ENCODE data around the gene YJEFN3. TPM values are rescaled to one million over a fixed set of nuclear protein-coding genes. Genes with fewer than 3 reads are reported as not detected.

YJEFN3 gene
- polyA plus RNA-seq, 1 experiment, result 1.2 TPM

DNA sequence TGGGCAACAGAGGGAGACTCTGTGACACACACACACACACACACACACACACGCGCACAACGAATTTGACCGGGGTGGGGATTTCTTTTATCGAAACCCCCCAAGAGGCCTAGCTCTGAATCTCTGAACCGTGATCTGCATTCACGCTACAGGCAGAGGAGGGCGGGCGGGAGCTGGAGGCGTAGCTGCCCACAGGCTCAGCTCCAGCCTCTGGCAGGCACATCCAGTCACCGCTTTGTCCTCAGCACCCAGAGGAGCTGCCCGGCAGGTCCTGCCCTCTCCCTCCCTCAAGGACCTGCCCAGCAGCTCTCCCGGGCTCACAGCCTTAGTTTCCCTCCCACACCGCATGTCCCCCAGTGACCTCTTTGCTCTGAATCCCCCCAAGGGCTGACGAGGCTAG is 29.3 kb downstream of the YJEFN3 start:
- Histone ChIP-seq H3K27ac (ENCODE audit: low read depth, low read length) (no peak overlapping the region), H3K4me3 (ENCODE audit: low read depth, low read length) (no peak overlapping the region), H3K27me3 (ENCODE audit: control insufficient read depth, insufficient read depth, low read length) (no peaks in the 10 kb centered on the region), H3K9me3 (ENCODE audit: control insufficient read depth, insufficient read depth, low read length) (no peaks in the 10 kb centered on the region)
- ChIA-PET CTCF (no interaction called here), POLR2A (no interaction called here)
- DNase-seq (ENCODE audit: low read depth, low spot score), result no peak
- TF ChIP-seq, protein P1, sequence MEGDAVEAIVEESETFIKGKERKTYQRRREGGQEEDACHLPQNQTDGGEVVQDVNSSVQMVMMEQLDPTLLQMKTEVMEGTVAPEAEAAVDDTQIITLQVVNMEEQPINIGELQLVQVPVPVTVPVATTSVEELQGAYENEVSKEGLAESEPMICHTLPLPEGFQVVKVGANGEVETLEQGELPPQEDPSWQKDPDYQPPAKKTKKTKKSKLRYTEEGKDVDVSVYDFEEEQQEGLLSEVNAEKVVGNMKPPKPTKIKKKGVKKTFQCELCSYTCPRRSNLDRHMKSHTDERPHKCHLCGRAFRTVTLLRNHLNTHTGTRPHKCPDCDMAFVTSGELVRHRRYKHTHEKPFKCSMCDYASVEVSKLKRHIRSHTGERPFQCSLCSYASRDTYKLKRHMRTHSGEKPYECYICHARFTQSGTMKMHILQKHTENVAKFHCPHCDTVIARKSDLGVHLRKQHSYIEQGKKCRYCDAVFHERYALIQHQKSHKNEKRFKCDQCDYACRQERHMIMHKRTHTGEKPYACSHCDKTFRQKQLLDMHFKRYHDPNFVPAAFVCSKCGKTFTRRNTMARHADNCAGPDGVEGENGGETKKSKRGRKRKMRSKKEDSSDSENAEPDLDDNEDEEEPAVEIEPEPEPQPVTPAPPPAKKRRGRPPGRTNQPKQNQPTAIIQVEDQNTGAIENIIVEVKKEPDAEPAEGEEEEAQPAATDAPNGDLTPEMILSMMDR (IDR thresholded peaks at IDR 0.05; ENCODE audit: low read depth, low read length), result no peak

DNA sequence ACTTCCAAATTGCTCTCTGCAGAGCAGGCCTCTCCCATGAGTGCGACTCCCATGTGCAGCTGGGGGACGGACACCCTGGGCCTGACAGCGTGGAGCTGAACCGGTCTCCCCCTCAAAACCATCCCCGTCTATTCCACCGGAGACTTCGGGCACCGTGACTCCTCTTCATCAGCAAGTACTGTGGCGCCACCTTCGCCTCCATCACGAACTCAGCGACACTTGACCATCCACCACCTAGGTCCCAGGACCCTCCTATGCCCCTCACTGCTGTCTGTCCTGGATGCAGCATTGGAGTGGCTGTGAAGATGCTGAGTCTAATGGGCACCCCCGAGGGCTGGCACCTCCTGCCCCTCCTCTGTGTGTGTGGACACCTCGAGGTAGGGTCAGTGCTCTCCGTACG is 29.9 kb downstream of the YJEFN3 start:
- DNase-seq (ENCODE audit: low read depth, low spot score), result no peak
- TF ChIP-seq, protein P1 (IDR thresholded peaks at IDR 0.05; ENCODE audit: low read depth, low read length), result no peak
- ChIA-PET POLR2A (no interaction called here), CTCF (no interaction called here)
- Histone ChIP-seq H3K27me3 (ENCODE audit: control insufficient read depth, insufficient read depth, low read length) (no peaks in the 10 kb centered on the region), H3K9me3 (ENCODE audit: control insufficient read depth, insufficient read depth, low read length) (no peaks in the 10 kb centered on the region), H3K4me3 (ENCODE audit: low read depth, low read length) (no peak overlapping the region), H3K27ac (ENCODE audit: low read depth, low read length) (no peak overlapping the region)

DNA sequence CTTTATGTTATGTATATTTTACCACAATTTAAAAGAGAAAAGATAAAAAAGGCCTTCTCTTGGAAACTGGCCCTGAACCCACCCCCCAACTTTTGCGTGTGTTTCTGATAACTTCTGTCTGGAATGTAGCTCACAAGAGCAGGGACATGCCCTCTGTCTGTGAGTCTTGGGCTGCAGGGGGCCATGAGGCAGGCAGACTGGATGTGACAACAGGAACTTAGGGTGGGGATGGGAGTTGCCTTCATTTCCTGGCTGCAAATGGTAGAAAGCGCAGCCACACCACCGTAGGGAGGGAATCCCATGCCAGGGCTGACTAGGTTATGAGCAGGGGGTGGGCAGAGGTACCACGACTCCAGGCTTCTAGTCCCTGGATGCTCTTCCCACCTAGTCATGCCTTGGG is 31.2 kb downstream of the YJEFN3 start:
- H3K4me3 ChIP-seq (ENCODE audit: low read depth, low read length), result no peak overlapping the region
- H3K27me3 ChIP-seq (ENCODE audit: control insufficient read depth, insufficient read depth, low read length), result no peaks in the 10 kb centered on the region
- no peaks in the 10 kb centered on the region for H3K9me3 ChIP-seq (ENCODE audit: control insufficient read depth, insufficient read depth, low read length)
- no peak for DNase-seq (ENCODE audit: low read depth, low spot score)
- CTCF ChIA-PET, result interaction anchor here (0.9 to 1.0 kb wide), 2 partner anchors 9 to 84 kb away, joined by 3 read pairs; no protein-coding TSS in a partner anchor
- POLR2A ChIA-PET, result no interaction called here
- no peak overlapping the region for H3K27ac ChIP-seq (ENCODE audit: low read depth, low read length)
- TF ChIP-seq, protein P1 (IDR thresholded peaks at IDR 0.05; ENCODE audit: low read depth, low read length), result no peak

DNA sequence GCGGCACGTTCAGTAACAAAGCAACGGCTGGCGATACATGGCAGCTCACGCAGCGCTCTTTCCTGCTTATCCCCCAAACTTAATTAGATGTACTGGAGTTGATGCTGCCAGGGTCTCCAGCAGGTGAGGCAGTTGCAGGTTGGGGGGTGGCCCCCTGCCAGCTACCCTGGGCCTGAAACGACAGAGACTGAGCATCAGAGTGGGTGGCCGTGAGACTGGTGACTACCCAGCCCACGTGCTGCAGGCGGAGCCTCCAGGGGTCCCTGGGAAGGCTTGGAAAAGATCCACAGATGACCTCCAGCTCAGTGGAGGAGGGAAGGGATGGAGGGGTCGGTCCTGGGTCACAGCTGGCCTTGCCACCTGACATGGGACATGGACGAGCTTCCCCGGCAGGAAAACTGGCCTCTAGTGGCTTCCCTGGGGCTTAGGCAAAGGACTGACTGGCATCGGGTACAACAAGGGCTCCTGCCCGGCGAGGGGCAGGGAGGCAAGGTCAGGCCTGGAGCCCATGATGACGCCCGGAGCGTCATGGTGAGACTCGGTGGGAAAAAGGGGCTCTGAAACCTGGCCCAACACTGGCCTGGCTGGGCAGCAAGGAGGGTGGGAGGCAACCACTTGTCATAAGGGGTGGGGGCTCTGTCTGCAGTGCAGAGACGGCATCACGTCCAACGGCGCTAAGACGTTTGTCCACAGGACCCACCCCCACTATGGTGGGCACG is 33.4 kb downstream of the YJEFN3 start:
- Histone ChIP-seq H3K4me3 (ENCODE audit: low read depth, low read length) (no peak overlapping the region), H3K27ac (ENCODE audit: low read depth, low read length) (no peak overlapping the region), H3K27me3 (ENCODE audit: control insufficient read depth, insufficient read depth, low read length) (no peaks in the 10 kb centered on the region), H3K9me3 (ENCODE audit: control insufficient read depth, insufficient read depth, low read length) (no peaks in the 10 kb centered on the region)
- TF ChIP-seq, protein P1 (IDR thresholded peaks at IDR 0.05; ENCODE audit: low read depth, low read length), result no peak
- ChIA-PET CTCF (interaction anchor here (1.2 to 2.1 kb wide), 2 partner anchors 9 to 29 kb away, joined by 3 to 9 read pairs; no protein-coding TSS in a partner anchor), POLR2A (no interaction called here)
- DNase-seq (ENCODE audit: low read depth, low spot score), result no peak

DNA sequence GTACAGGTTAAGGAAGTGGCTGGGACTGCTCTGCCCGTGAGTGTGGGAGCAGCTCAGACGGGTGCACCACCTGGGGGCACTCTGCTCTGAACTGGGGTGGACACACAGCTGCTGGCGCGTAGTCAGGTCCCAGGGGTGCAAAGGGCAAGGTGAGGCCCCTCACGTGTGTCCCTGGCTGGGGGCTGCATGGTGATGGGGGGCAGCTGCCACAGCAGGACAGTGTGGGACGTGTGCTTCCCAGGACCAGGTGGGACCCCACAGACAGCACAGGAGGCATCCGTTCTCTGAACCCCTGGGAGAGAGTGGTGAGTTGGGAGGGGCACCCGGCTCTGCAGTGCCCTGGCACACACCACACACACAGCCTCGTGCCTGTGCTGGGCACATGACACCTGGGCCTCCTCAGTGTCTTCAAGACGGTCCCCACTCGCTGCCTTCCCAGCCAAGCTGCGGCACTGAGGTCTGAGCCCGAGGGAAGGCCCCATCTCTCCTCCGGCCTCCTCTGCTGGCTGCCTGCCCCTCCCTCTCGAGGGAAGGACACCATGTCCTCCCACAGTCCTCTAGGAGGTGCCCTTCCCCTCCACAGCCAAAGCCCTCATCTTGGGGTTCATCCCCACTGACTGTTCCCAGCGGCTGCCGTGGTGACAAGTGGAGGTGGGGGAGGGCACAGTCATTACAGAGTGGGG is 34.1 kb downstream of the YJEFN3 start:
- Histone ChIP-seq H3K27ac (ENCODE audit: low read depth, low read length) (no peak overlapping the region), H3K27me3 (ENCODE audit: control insufficient read depth, insufficient read depth, low read length) (no peaks in the 10 kb centered on the region), H3K4me3 (ENCODE audit: low read depth, low read length) (no peak overlapping the region), H3K9me3 (ENCODE audit: control insufficient read depth, insufficient read depth, low read length) (no peaks in the 10 kb centered on the region; the same call in 1 of the 2 replicates)
- ChIA-PET POLR2A (no interaction called here), CTCF (interaction anchor here (2.1 kb wide), 1 partner anchor 10 kb away, joined by 9 read pairs; no protein-coding TSS in a partner anchor)
- TF ChIP-seq, protein P1 (IDR thresholded peaks at IDR 0.05; ENCODE audit: low read depth, low read length), result no peak
- DNase-seq (ENCODE audit: low read depth, low spot score), result no peak

Data from AG04450 (cell line).